AG04450 (cell line): ENCODE measurements around the gene VPS72. TPM values are rescaled to one million over a fixed set of nuclear protein-coding genes. Genes with fewer than 3 reads are reported as not detected.

ENCODE experiments used
- CTCF ChIA-PET: fragments of 300-600, 350-600 bp; formaldehyde crosslinking; extraction: SDS; loops from one replicate; lab custom pipeline; 2022; ENCODE audit warnings: antibody characterized with exemption, inconsistent platforms; lab: Charles Lee
- POLR2A ChIA-PET: fragments of 350-600 bp; formaldehyde crosslinking; extraction: SDS; loops from one replicate; lab custom pipeline; 2021; ENCODE audit warnings: antibody characterized with exemption, inconsistent platforms; lab: Yijun Ruan, JAX
- DNase-seq: peaks from one replicate; pipeline ENCODE4 v3.0.0-alpha.2; 2011; ENCODE audit warnings: low read depth, low spot score
- H3K27ac ChIP-seq: one replicate; pipeline ENCODE4 v1.5.1; 2012; ENCODE audit warnings: low read depth, low read length, control low read depth
- H3K27me3 ChIP-seq: one replicate; pipeline ENCODE4 v1.6.0; 2012; ENCODE audit warnings: low read length; ENCODE audit not compliant: control insufficient read depth, insufficient read depth
- H3K4me3 ChIP-seq: 2 replicates; pipeline ENCODE4 v1.5.1; 2011; ENCODE audit warnings: mild to moderate bottlenecking, low read depth, low read length, control low read depth
- H3K9me3 ChIP-seq: 2 replicates; pipeline ENCODE4 v1.5.1; 2012; ENCODE audit warnings: low read length; ENCODE audit not compliant: control insufficient read depth, insufficient read depth
- CTCF ChIP-seq: IDR thresholded peaks from 2 replicates; pipeline ENCODE4 v1.5.1; 2011; ENCODE audit warnings: low read depth, low read length, control low read depth, inconsistent platforms
- polyA minus RNA-seq: library from RNA; depleted of rRNA, polyadenylated mRNA; stranded (reverse); fragments of >200 nt; gene quantifications from 2 replicates; pipeline ENCODE4 v1.2.3, GENCODE V29; 2011; rRNA and poly(A)+ RNA removed
- polyA plus RNA-seq: library from polyadenylated mRNA; depleted of rRNA; stranded (reverse); fragments of >200 nt; gene quantifications from 2 replicates; pipeline ENCODE4 v1.2.3, GENCODE V29; 2011; rRNA removed

The VPS72 gene, protein sequence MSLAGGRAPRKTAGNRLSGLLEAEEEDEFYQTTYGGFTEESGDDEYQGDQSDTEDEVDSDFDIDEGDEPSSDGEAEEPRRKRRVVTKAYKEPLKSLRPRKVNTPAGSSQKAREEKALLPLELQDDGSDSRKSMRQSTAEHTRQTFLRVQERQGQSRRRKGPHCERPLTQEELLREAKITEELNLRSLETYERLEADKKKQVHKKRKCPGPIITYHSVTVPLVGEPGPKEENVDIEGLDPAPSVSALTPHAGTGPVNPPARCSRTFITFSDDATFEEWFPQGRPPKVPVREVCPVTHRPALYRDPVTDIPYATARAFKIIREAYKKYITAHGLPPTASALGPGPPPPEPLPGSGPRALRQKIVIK
- polyA plus RNA-seq (66.8 and 75.1 TPM in 2 replicates), polyA minus RNA-seq (36.3 and 49.5 TPM in 2 replicates)

DNA sequence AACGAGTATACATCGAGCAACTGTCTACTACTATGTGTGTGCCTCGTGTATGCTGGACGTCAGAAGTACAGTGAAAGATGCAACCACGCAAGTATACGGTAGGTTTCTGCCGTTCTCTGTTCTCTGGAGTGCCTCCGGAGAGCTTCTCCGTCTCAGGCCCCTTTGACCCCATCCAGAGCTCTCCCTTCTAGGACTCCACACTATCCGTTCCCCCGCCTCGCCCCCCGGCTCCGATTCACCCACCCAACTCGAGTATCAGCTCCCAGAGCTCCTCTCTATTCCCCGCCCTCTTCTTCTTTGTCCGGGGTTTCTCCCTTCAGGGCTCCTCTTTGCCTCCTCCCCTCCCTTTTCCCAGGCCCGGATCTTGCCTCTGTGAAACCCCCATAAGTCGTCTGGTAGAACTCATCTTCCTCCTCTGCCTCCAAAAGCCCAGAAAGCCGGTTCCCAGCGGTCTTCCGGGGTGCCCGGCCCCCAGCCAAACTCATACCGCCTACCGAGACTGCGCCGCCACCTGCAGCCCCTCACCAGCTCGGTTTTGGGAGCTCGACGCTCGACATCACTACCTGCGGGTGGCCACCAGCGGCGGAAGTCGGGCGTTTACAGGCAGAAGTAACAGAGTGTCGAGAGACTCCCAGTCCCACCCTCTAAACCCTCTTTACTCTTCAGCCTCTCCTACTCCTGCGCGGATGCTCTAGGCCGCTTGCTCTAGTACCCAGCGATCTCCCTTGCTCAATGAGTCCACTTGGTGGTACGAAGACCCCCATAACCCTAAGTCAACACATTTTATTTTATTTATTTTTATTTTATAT lies at the start of gene VPS72:
VPS72 (minus strand) TSS at position 561 of the 809 bp plus-strand sequence; CDS start at position 485, 76 bp downstream.
- TF ChIP-seq CTCF, result no peak
- ChIA-PET CTCF (interaction anchor here (0.6 to 2.3 kb wide), 5 partner anchors 14 to 181 kb away, joined by 3 to 7 read pairs (median 5); partner anchors contain the start of genes PRUNE1 and TMOD4), POLR2A (interaction anchor here (0.5 to 1.5 kb wide), 13 partner anchors 14 to 159 kb away, joined by 3 to 10 read pairs (median 4); partner anchors contain the start of genes PSMD4, TMOD4, TNFAIP8L2 and ZNF687)
- peak within 1 kb of the TSS; percentile 91 for H3K27ac ChIP-seq
- H3K4me3 ChIP-seq, result peak within 1 kb of the TSS; percentile 84
- DNase-seq, result peak; percentile 76
- H3K27me3 ChIP-seq, result no peaks in the 10 kb centered on the region
- no peaks in the 10 kb centered on the region for H3K9me3 ChIP-seq

GRCh38 chr1:151238467-151238739 lies 48.4 kb upstream of the VPS72 start:
- H3K4me3 ChIP-seq, result no peak overlapping the region
- no peaks in the 10 kb centered on the region for H3K9me3 ChIP-seq
- TF ChIP-seq CTCF, result no peak
- no peaks in the 10 kb centered on the region for H3K27me3 ChIP-seq
- ChIA-PET POLR2A (interaction anchor here (0.6 kb wide), 1 partner anchor 20 kb away, joined by 6 read pairs; no protein-coding TSS in a partner anchor), CTCF (interaction anchor here (1.0 to 1.6 kb wide), 3 partner anchors 9 to 139 kb away, joined by 4 to 15 read pairs (median 4); no protein-coding TSS in a partner anchor)
- peak; percentile 80 for DNase-seq
- no peak overlapping the region for H3K27ac ChIP-seq

GRCh38 chr1:151237678-151238466 lies 47.9 kb upstream of the VPS72 start:
- Histone ChIP-seq H3K27ac (no peak overlapping the region), H3K9me3 (no peaks in the 10 kb centered on the region), H3K4me3 (no peak overlapping the region), H3K27me3 (no peaks in the 10 kb centered on the region)
- TF ChIP-seq CTCF, result no peak
- POLR2A ChIA-PET, result no interaction called here
- DNase-seq, result no peak
- CTCF ChIA-PET, result interaction anchor here (0.7 to 1.6 kb wide), 5 partner anchors 9 to 228 kb away, joined by 3 to 15 read pairs (median 4); no protein-coding TSS in a partner anchor

- Histone ChIP-seq H3K27me3 (no peaks in the 10 kb centered on the region), H3K4me3 (no peak overlapping the region), H3K27ac (no peak overlapping the region), H3K9me3 (no peaks in the 10 kb centered on the region)
- POLR2A ChIA-PET, result no interaction called here
- CTCF ChIA-PET, result interaction anchor here (0.6 to 0.8 kb wide), 3 partner anchors 15 to 39 kb away, joined by 3 to 4 read pairs (median 3); no protein-coding TSS in a partner anchor
- TF ChIP-seq CTCF, result no peak
- DNase-seq, result no peak
These were observed 45.2 kb upstream of the VPS72 start for GRCh38 chr1:151235235-151235634.
